Esophagus squamous epithelium (tissue), 4 donors: Measurements from ENCODE around the gene PRKN.

Experiments used
- POLR2A ChIP-seq, 4 donors: fragments of 450-650 bp; IDR thresholded peaks; one replicate each; pipeline ENCODE4 v1.6.1; 2017; ENCODE audit warnings: antibody characterized with exemption in 4 of 4, mild to moderate bottlenecking in 4 of 4, moderate library complexity in 3 of 4
- TF ChIP-seq, protein P1 (sequence below), 6 experiments: fragments of 450-650 bp in 4 of 6; fragments of 200-600 bp in 2 of 6; sonication (generic) in 2 of 6; IDR thresholded peaks; one replicate each; pipeline ENCODE4 v1.5.1; 2016 to 2019; ENCODE audit warnings: antibody characterized with exemption in 6 of 6, mild to moderate bottlenecking in 4 of 6, moderate library complexity in 4 of 6

DNA sequence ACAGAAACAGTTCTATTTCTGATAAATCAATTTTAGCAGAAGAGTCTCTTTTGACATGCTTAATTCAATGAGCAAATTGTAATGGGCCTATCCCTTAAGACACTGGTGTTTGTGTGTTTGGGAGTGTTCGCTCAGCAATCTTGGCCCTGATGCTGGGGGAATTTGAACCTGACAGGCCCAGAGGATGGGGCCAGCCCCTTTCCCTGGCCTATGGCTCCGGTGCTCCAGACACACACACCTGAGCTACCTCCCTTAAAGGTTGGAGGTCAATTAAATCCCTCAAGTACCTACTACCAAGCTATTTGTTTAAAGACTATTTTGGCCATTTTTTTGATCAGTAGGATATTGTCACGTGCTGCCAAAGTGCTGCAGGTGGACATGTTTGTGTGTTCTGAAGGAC lies 549.3 kb downstream of the PRKN start:
- TF ChIP-seq, protein P1, sequence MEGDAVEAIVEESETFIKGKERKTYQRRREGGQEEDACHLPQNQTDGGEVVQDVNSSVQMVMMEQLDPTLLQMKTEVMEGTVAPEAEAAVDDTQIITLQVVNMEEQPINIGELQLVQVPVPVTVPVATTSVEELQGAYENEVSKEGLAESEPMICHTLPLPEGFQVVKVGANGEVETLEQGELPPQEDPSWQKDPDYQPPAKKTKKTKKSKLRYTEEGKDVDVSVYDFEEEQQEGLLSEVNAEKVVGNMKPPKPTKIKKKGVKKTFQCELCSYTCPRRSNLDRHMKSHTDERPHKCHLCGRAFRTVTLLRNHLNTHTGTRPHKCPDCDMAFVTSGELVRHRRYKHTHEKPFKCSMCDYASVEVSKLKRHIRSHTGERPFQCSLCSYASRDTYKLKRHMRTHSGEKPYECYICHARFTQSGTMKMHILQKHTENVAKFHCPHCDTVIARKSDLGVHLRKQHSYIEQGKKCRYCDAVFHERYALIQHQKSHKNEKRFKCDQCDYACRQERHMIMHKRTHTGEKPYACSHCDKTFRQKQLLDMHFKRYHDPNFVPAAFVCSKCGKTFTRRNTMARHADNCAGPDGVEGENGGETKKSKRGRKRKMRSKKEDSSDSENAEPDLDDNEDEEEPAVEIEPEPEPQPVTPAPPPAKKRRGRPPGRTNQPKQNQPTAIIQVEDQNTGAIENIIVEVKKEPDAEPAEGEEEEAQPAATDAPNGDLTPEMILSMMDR (IDR thresholded peaks at IDR 0.05) = no peak
- no peak for TF ChIP-seq POLR2A (IDR thresholded peaks at IDR 0.05)
